Measurements from ENCODE around the gene GRN. TPM values are rescaled to one million over a fixed set of nuclear protein-coding genes. Genes with fewer than 3 reads are reported as not detected.

GRN gene
- total and polyA plus RNA-seq, 9 of the 15 experiments (the other 6 are each of a cell fraction or from before 2014, with no cell fraction given), result 5.4 to 75.3 (median 20.7) TPM

DNA sequence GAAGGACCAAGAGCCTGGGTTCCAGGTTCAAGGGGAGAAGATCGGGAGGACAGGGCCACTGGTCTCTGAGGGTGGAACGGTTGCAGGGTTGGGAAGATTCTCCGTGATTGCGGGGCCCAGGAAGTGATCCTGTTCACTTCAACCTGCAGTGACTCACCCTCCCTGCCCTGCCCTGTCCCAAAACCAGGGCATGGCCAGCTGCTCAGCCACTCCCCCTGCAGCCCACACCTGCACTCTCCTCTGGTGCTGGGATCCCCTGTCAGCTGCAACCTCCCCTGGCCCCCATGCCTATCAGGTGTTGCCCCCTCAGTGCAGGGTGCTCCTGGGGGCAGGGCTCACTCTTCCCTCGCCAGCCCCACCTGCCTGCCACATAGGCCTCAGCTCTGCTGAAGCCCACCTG, 35.6 kb upstream of the GRN start:
- Histone ChIP-seq H3K79me2 (ENCODE audit: control insufficient read depth, insufficient read depth, low read length) (no peaks in the 10 kb centered on the region), H3K9me1 (ENCODE audit: control insufficient read depth, insufficient read depth, low read length) (no peaks in the 10 kb centered on the region), H3K4me1 (replicated peaks in 1 of 2; ENCODE audit: control insufficient read depth in 2 of 2, insufficient read depth in 2 of 2, low read length in 2 of 2) (peaks cover 0 to 27% of the 10 kb centered on the region in 2 experiments; a peak in 4 of 5 replicates), H3K9me3 (replicated peaks; ENCODE audit: control insufficient read depth, insufficient read depth, low read depth, low read length) (no peaks in the 10 kb centered on the region), H3K4me2 (ENCODE audit: insufficient read depth, low read length) (no peak overlapping the region), H4K20me1 (replicated peaks; ENCODE audit: control insufficient read depth, insufficient read depth, low read length) (no peaks in the 10 kb centered on the region; the same call in 1 of the 2 replicates), H3K27ac (ENCODE audit: extremely low read depth, low read depth, low read length) (no peak overlapping the region), H3K4me3 (no peak overlapping the region), H3K36me3 (ENCODE audit: control insufficient read depth, insufficient read depth, low read length) (no peaks in the 10 kb centered on the region), H3K9ac (ENCODE audit: insufficient read depth in 1 of 2, low read depth in 2 of 2, low read length in 2 of 2) (no peak overlapping the region), H2AFZ (ENCODE audit: low read depth, low read length) (no peak overlapping the region), H3K27me3 (ENCODE audit: control insufficient read depth in 2 of 2, insufficient read depth in 2 of 2, low read length in 2 of 2) (peaks cover 7 to 47% of the 10 kb centered on the region in 2 experiments; a peak in 4 of 5 replicates)
- DNase-seq (ENCODE audit: extremely low read depth in 1 of 4, low spot score in 3 of 4) (peak in 1 of 4 experiments; percentile 6), FAIRE-seq (no peak), ATAC-seq (no peak)
- POLR2A ChIA-PET, result interaction anchor here (1.2 to 1.3 kb wide), 2 partner anchors 10 to 13 kb away, joined by 5 to 6 read pairs; no protein-coding TSS in a partner anchor
- BruUV-seq (replicated peaks), result no TSS peak
- CTCF ChIA-PET (ENCODE audit: low intra/inter-chr PET ratio), result no interaction called here
- in situ Hi-C loops (cut with MboI) (no loop called here), intact Hi-C loops (cut with micrococcal nuclease) (no loop called here)
- WGBS (ENCODE audit: insufficient coverage, low coverage, missing lambda C conversion rate), result 2% methylated on average over 5 of the region's 5 CpGs
- TF ChIP-seq HSF4 (CRISPR knock-in tag; IDR thresholded peaks at IDR 0.05; ENCODE audit: borderline replicate concordance) (no peak), CREM (IDR thresholded peaks at IDR 0.05; ENCODE audit: low read depth) (no peak), ZNF197 (CRISPR knock-in tag; IDR thresholded peaks at IDR 0.05; ENCODE audit: low read depth) (no peak), NFYB (IDR thresholded peaks at IDR 0.05; ENCODE audit: extremely low read depth, insufficient read length) (no peak), BMI1 (IDR thresholded peaks at IDR 0.05; ENCODE audit: low read length) (no peak), MCM2 (IDR thresholded peaks at IDR 0.05; ENCODE audit: low read depth) (no peak), MTA2 (IDR thresholded peaks at IDR 0.05; ENCODE audit: low read depth) (no peak), FOXP1 (CRISPR knock-in tag; IDR thresholded peaks at IDR 0.05) (no peak), ZNF324 (CRISPR knock-in tag; IDR thresholded peaks at IDR 0.05) (no peak), XRCC5 (IDR thresholded peaks at IDR 0.05; ENCODE audit: low read depth, low read length) (no peak)
- TF ChIP-seq, protein P1, sequence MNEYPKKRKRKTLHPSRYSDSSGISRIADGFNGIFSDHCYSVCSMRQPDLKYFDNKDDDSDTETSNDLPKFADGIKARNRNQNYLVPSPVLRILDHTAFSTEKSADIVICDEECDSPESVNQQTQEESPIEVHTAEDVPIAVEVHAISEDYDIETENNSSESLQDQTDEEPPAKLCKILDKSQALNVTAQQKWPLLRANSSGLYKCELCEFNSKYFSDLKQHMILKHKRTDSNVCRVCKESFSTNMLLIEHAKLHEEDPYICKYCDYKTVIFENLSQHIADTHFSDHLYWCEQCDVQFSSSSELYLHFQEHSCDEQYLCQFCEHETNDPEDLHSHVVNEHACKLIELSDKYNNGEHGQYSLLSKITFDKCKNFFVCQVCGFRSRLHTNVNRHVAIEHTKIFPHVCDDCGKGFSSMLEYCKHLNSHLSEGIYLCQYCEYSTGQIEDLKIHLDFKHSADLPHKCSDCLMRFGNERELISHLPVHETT (CRISPR knock-in tag; conservative IDR thresholded peaks at IDR 0.05 in 1 of 2, IDR thresholded peaks at IDR 0.05 in 1 of 2), result no peak
- TF ChIP-seq, protein P2, sequence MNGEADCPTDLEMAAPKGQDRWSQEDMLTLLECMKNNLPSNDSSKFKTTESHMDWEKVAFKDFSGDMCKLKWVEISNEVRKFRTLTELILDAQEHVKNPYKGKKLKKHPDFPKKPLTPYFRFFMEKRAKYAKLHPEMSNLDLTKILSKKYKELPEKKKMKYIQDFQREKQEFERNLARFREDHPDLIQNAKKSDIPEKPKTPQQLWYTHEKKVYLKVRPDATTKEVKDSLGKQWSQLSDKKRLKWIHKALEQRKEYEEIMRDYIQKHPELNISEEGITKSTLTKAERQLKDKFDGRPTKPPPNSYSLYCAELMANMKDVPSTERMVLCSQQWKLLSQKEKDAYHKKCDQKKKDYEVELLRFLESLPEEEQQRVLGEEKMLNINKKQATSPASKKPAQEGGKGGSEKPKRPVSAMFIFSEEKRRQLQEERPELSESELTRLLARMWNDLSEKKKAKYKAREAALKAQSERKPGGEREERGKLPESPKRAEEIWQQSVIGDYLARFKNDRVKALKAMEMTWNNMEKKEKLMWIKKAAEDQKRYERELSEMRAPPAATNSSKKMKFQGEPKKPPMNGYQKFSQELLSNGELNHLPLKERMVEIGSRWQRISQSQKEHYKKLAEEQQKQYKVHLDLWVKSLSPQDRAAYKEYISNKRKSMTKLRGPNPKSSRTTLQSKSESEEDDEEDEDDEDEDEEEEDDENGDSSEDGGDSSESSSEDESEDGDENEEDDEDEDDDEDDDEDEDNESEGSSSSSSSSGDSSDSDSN (IDR thresholded peaks at IDR 0.05; ENCODE audit: borderline replicate concordance in 1 of 2, low read depth in 2 of 2, low read length in 2 of 2), result no peak
- TF ChIP-seq, protein P3, sequence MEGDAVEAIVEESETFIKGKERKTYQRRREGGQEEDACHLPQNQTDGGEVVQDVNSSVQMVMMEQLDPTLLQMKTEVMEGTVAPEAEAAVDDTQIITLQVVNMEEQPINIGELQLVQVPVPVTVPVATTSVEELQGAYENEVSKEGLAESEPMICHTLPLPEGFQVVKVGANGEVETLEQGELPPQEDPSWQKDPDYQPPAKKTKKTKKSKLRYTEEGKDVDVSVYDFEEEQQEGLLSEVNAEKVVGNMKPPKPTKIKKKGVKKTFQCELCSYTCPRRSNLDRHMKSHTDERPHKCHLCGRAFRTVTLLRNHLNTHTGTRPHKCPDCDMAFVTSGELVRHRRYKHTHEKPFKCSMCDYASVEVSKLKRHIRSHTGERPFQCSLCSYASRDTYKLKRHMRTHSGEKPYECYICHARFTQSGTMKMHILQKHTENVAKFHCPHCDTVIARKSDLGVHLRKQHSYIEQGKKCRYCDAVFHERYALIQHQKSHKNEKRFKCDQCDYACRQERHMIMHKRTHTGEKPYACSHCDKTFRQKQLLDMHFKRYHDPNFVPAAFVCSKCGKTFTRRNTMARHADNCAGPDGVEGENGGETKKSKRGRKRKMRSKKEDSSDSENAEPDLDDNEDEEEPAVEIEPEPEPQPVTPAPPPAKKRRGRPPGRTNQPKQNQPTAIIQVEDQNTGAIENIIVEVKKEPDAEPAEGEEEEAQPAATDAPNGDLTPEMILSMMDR (IDR thresholded peaks at IDR 0.05 in 2 of 3, conservative IDR thresholded peaks at IDR 0.05 in 1 of 3; ENCODE audit: insufficient read depth in 2 of 3, low read depth in 1 of 3, low read length in 3 of 3), result no peak

Data from K562 (cell line).